ENCODE measurements around the gene TARP.

TARP gene

DNA sequence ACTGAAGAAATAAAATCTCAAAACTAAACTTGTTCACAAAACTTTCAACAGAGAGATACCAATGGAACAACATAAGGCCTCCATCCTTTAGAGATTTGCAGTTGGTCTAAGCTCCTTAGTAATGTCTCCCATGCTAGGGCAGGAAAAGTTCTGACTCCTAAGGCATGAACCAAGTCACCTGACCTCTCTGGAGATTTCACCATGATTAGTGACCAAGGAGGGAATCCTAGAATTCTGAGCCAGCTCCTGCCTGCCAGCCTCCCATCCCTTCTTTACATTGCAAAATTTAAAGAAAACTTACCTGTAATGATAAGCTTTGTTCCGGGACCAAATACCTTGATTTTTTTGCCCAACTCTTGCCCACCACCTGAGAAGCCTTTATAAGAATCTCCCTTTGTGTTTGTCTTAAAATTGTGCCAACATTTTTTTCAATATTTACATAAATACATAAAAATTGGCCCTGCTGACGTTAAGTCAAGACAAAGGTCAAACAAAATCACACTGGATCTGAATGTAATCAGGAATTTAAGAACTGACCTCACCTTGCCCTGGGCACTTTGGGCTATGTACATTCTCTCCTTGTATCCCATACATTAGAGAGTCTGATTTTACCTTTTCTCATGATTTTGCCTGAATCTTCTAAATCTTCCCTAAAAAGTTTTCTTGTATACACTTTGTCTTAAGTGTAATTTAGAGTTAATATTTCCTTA is at the start of gene TARP:
TARP (minus strand) TSS at position 351 of the 710 bp plus-strand sequence.
- Histone ChIP-seq H3K9ac (ENCODE audit: low read length) (no peak within 1 kb of the TSS), H3K27ac (ENCODE audit: low read length) (no peak within 1 kb of the TSS), H4K20me1 (ENCODE audit: insufficient read depth) (no peaks in the 10 kb centered on the region), H3K79me2 (replicated peaks; ENCODE audit: insufficient read depth, low read length) (no peaks in the 10 kb centered on the region), H3K4me3 (ENCODE audit: low read length) (no peak within 1 kb of the TSS), H3K27me3 (ENCODE audit: insufficient read depth, low read depth, low read length) (no peaks in the 10 kb centered on the region), H3K4me2 (ENCODE audit: low read length) (no peak within 1 kb of the TSS), H2AFZ (ENCODE audit: low read depth, low read length) (no peak within 1 kb of the TSS), H3K36me3 (ENCODE audit: insufficient read depth, low read length) (no peaks in the 10 kb centered on the region), H3F3A (ENCODE audit: insufficient read depth, low read length, poor library complexity, severe bottlenecking) (no peaks in the 10 kb centered on the region), H3K9me2 (ENCODE audit: insufficient read depth, low read length) (no peaks in the 10 kb centered on the region), H3K9me3 (ENCODE audit: low read length) (no peaks in the 10 kb centered on the region)
- no peak for TF ChIP-seq SMC3 (conservative IDR thresholded peaks at IDR 0.05; ENCODE audit: poor library complexity)
- no peak for TF ChIP-seq EP300 (conservative IDR thresholded peaks at IDR 0.05; ENCODE audit: poor library complexity, severe bottlenecking)
- TF ChIP-seq TAF1 (IDR thresholded peaks at IDR 0.05; ENCODE audit: low read depth), result no peak
- no peak for TF ChIP-seq EZH2 (IDR thresholded peaks at IDR 0.05; ENCODE audit: borderline replicate concordance, insufficient read depth, low read length, poor library complexity, severe bottlenecking)
- no peak for TF ChIP-seq POLR2AphosphoS5 (IDR thresholded peaks at IDR 0.05)
- no peak for TF ChIP-seq MXI1 (conservative IDR thresholded peaks at IDR 0.05; ENCODE audit: poor library complexity, severe bottlenecking)
- TF ChIP-seq, protein P1, sequence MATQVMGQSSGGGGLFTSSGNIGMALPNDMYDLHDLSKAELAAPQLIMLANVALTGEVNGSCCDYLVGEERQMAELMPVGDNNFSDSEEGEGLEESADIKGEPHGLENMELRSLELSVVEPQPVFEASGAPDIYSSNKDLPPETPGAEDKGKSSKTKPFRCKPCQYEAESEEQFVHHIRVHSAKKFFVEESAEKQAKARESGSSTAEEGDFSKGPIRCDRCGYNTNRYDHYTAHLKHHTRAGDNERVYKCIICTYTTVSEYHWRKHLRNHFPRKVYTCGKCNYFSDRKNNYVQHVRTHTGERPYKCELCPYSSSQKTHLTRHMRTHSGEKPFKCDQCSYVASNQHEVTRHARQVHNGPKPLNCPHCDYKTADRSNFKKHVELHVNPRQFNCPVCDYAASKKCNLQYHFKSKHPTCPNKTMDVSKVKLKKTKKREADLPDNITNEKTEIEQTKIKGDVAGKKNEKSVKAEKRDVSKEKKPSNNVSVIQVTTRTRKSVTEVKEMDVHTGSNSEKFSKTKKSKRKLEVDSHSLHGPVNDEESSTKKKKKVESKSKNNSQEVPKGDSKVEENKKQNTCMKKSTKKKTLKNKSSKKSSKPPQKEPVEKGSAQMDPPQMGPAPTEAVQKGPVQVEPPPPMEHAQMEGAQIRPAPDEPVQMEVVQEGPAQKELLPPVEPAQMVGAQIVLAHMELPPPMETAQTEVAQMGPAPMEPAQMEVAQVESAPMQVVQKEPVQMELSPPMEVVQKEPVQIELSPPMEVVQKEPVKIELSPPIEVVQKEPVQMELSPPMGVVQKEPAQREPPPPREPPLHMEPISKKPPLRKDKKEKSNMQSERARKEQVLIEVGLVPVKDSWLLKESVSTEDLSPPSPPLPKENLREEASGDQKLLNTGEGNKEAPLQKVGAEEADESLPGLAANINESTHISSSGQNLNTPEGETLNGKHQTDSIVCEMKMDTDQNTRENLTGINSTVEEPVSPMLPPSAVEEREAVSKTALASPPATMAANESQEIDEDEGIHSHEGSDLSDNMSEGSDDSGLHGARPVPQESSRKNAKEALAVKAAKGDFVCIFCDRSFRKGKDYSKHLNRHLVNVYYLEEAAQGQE (IDR thresholded peaks at IDR 0.05; ENCODE audit: borderline replicate concordance), result no peak
- TF ChIP-seq, protein P2, sequence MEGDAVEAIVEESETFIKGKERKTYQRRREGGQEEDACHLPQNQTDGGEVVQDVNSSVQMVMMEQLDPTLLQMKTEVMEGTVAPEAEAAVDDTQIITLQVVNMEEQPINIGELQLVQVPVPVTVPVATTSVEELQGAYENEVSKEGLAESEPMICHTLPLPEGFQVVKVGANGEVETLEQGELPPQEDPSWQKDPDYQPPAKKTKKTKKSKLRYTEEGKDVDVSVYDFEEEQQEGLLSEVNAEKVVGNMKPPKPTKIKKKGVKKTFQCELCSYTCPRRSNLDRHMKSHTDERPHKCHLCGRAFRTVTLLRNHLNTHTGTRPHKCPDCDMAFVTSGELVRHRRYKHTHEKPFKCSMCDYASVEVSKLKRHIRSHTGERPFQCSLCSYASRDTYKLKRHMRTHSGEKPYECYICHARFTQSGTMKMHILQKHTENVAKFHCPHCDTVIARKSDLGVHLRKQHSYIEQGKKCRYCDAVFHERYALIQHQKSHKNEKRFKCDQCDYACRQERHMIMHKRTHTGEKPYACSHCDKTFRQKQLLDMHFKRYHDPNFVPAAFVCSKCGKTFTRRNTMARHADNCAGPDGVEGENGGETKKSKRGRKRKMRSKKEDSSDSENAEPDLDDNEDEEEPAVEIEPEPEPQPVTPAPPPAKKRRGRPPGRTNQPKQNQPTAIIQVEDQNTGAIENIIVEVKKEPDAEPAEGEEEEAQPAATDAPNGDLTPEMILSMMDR (IDR thresholded peaks at IDR 0.05; ENCODE audit: poor library complexity, severe bottlenecking), result no peak
- TF ChIP-seq RAD21 (conservative IDR thresholded peaks at IDR 0.05), result no peak

DNA sequence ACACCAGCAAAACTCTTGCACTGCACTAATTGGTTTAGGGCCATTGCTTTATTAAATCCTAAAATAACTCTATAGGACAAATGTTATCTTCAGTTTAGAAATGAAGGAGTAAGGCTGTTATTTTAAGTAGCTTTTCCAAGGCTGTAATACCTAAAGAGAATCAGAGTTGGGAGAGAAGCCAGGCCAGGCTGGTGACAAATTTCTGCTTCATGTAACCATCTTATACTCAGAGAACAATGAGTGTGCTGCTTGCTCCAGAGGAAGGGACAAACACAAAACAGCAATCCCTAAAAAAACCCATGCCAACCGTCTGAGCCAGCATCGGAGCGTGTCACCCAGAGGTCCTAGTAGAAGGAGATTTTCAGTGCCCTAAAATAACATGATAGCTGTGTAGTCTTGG is 49.7 kb upstream of the TARP start:
- H3K4me3 ChIP-seq (ENCODE audit: low read length), result no peak overlapping the region
- no peaks in the 10 kb centered on the region for H3K27me3 ChIP-seq (ENCODE audit: insufficient read depth, low read depth, low read length)
- no peak overlapping the region for H3K9ac ChIP-seq (ENCODE audit: low read length)
- no peaks in the 10 kb centered on the region for H3K9me3 ChIP-seq (ENCODE audit: low read length)
- TF ChIP-seq SMC3 (conservative IDR thresholded peaks at IDR 0.05; ENCODE audit: poor library complexity) (no peak), RAD21 (conservative IDR thresholded peaks at IDR 0.05) (no peak), EZH2 (IDR thresholded peaks at IDR 0.05; ENCODE audit: borderline replicate concordance, insufficient read depth, low read length, poor library complexity, severe bottlenecking) (no peak), TAF1 (IDR thresholded peaks at IDR 0.05; ENCODE audit: low read depth) (no peak)
- TF ChIP-seq, protein P1 (IDR thresholded peaks at IDR 0.05; ENCODE audit: borderline replicate concordance), result no peak
- TF ChIP-seq, protein P2 (IDR thresholded peaks at IDR 0.05; ENCODE audit: poor library complexity, severe bottlenecking), result no peak
- no peaks in the 10 kb centered on the region for H4K20me1 ChIP-seq (ENCODE audit: insufficient read depth)
- H3K4me2 ChIP-seq (ENCODE audit: low read length), result no peak overlapping the region
- no peak overlapping the region for H3K27ac ChIP-seq (ENCODE audit: low read length)
- no peaks in the 10 kb centered on the region for H3K9me2 ChIP-seq (ENCODE audit: insufficient read depth, low read length)
- H3F3A ChIP-seq (ENCODE audit: insufficient read depth, low read length, poor library complexity, severe bottlenecking), result no peaks in the 10 kb centered on the region
- no peak overlapping the region for H2AFZ ChIP-seq (ENCODE audit: low read depth, low read length)
- H3K36me3 ChIP-seq (ENCODE audit: insufficient read depth, low read length), result no peaks in the 10 kb centered on the region
- H3K79me2 ChIP-seq (replicated peaks; ENCODE audit: insufficient read depth, low read length), result no peaks in the 10 kb centered on the region

Data from neural cell (in vitro differentiated cells).